ENCODE results near the gene STX8.
"Not testable (repeated sequence)": the region's sequence is repeated elsewhere in the genome, so short reads cannot be mapped to it uniquely, and the experiment has no call there.

Gene STX8

DNA sequence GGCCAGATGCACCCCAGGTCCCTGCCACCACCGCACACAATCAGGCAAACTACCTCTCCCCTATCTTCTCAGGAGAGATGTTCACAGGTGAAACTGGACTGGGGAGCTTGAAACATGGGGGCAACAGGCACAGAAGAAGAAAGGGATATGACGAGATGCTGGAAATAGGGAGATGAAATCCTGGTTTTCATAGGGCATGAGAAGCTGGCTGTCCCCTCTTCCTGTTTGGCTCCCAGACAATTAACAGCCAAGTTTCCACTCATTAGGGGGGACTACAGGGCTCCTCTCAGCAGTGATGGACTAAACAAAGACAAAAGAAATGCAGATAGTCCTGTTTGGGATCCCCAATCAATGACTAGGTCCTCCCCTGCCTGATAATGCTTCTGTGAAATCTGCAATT is 288.3 kb downstream of the STX8 start:
- DNase-seq, result no peak

DNA sequence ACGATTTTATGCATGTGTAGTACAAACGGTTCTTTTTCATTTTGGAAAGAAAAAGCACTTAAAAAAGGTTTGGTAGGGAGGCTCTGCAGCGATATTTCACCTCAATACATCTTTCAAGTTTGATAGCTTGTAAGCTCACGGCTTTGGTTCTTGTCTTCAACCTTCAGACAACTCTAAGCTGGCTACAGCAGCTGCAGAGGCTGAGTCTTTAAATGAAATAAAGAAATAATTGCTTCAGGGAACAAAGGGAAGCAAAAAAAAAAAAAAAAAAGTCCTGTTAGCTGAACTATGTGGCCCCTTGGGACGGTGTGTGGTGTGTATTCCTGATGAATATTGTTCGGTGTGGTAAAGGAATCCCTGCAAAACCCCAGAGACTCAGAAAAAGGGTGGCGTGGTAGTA is 289.2 kb downstream of the STX8 start:
- no peak for DNase-seq

DNA sequence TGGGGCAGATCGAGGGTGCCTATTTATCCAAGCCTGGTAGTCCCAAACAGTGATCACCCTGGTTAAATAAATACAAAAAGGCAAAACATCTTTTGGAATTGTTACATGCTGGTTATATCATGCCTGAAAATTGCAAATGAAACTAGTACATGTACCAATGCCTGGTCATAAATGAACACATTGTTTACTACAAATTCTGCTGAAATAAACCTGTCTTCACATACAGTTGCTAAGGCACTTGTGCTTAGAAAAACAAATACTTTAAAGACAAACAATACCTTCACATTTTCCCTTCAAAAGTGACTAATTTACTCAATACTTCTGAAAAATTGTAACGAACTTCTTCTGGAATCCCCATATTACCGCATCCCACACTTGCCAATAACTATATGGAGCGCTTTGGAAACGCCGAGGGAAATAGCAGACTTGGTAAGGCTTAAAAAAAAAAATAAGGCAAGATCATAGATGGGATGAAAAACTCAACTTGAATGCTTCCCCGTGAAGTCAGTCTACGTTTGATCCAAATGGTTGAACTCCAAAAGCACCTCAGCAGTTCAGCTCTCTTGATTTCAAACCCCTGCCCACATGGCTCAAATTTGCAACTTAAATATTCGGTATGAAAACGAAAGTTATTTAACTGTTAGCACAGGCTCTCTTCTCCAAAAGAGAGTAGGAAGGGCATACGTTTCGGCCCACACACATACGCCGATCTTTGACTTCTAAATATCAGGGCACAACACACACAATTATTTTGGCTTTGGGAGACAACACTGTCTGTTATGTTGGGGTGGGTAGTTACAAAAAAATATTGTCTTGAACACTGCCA is 289.8 kb downstream of the STX8 start:
- no peak for DNase-seq

DNA sequence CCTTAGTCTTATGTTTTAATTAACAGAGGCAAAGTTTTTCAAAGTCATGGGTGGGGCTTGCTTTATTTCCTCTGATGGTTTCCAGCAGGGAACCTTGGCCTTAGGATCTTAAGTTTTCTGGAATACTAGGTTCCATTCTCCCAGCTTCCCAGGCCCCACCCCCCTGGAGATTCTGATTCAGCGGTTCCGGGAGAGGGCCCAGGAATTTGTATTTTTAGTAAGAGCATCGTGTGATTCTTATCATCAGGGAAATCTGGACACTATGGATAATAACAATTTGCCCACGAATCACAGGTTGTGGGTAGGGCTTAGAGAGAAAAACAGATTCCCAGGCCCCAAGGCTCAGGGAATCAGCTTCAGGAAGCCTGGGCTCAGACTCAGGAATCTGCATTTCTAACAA is 290.7 kb downstream of the STX8 start:
- no peak for DNase-seq

DNA sequence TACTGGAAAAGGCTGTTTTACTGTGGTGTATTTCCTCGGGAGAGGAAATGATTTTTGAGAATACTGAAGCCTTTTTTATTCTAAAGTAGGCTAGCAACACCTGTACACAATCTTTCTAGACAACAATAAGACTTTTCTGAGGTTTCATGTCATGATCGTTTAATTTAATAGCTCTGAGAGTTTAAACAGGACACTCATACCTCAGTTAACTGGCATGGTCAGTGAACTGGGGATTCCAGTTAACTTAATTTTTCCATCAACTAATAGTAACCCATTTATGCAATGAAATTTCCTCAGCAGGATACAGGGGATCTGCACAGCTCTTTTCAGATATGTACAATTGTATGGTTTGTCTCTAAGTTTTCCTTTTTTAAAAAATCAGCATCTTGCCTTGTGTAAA is 291.7 kb downstream of the STX8 start:
- no peak for DNase-seq

DNA sequence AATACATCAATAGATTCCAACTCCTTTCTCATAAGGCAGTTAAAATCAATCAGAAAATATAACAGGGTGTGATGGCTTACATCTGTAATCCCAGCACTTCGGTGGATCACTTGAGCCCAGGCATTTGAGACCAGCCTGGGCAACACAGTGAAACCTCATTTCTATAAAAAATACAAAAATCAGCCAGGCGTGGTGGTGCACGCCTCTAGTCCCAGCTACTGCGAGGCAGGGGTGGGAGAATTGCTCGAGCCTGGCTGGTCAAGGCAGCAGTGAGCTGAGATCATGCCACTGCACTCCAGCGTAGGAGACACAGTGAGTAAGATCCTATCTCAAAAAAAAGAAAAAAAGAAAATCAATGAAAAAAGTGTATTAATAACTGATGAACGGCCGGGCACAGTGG is 295.7 kb downstream of the STX8 start:
- DNase-seq, result no peak

DNA sequence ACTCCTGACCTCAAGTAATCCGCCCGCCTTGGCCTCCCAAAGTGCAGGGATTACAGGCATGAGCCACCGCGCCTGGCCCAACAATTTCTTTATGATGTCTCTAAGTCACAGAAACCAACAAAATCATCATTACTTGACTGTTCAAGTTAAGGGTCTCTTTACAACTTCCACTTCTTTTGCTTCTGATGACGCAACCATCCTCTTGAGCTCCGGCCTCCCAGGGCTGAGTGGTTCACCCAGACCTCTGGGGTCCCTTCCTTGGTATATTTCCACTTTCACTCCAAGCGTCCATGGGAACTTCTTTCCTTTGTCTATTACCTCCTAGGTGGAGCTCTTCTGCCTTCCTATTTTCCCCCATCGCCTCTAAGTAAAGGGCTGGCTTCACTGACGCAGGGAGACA is 300.6 kb downstream of the STX8 start:
- no peak for DNase-seq

DNA sequence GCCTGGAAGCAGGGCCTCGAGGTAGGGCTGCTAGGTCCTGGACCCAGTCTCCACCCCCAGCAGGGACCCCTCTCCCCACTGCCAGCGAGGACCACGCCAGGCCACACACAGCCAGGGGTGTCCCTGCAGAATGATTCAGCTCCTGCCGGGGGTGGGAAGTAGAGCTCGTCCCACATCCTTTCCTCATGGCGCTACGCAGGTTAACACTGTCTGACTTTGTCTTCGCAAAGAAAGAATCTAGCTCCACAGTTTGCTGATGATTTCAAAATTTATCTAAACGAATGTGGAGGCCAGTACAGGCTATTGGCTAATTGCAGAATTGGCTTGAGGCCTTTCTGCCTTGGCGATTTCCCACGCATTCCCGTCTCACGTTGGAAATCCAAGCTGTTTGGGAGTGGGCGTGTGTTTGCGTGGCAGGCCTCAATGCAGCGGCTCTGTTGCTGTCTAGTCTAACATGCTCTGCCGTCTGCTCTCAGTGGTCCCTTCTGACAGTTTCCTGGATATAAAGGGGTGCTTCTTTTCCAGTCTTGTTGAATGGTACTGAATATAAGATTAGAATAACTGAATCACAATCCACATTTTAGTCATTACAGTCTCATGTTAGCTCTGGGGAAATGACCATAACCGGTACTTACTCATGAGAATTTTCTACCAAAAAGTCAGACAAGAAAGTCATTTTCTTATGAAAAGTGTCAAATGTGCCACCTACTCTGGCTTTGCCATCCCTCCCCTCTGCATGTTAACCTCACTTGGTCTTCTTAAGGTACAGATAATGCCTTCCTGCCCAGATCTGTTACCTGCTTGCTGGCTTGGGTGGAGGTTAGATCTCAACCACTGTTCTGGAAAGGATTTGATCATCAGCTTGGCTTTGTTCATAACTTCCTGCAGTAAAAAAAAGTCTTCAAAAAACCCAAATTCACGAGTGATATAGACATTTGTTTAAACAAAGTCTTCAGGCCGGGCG is 301.9 kb downstream of the STX8 start:
- no peak for DNase-seq

DNA sequence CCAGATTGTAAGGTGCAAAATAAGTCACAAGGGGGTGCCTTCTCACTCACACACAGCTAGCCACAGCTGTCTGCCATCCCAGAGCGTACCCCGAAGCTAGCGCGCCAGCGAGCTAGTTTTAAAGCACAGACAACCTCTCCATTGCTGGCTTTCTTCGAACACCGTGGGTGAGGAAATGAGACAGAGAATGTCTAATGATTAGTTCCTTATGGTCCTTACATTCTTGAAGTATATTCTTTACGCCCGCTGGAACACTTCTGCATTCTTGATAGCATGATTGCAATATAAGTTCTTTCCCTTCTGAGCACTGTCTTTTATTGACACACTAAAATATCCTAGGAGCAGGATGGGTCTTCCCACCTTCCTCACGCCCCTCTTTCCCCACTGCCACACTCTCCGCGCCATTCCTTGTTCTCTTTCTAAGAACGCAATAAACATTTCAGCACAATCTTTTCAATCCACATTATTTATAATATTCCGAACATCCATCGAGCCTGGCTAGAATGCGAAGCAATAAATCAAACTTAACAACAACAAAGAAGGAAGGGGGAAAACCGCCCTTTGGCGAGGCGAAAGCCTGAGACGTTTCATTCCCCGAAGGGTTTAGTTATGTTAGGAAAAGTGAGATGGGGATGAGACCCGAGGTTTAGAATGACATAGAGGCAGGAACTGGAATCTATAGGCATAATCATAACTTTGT is 303.0 kb downstream of the STX8 start:
- no peak for DNase-seq

DNA sequence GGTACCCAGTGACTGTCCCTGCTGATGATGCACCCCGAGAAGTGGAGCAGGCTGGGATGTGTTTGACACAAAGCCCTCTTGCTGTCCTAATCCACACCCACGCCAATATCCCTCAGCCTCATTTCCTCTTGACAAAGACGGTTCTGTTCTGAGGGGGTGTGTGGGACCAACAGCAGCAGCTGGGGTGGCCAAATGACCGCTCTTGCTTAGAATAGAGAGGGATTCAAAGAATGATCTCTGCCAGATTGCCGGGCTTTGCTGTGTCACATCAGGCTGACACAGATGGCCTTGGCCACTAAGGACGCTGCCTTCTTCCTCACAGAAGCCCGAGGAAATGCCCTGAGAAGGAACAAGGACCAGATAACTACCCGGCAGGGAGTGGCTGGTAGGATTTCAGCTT is 303.6 kb downstream of the STX8 start:
- DNase-seq, result no peak

DNA sequence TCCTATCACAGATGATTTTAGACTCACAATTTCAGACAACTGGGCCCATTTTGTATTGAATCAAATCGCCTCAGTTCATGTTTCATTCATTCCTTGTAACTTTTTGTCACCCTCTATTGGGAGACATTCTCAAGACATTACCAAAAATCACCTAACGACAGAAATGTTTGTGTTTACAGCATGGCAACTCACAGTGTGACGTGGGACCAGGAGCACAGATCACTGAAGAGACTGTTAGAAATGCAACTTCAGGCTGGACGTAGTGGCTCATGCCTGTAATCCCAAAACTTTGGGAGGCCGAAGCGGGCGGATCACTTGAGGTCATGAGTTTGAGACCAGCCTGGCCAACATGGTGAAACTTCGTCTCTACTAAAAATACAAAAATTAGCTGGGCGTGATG is 304.7 kb downstream of the STX8 start:
- no peak for DNase-seq

DNA sequence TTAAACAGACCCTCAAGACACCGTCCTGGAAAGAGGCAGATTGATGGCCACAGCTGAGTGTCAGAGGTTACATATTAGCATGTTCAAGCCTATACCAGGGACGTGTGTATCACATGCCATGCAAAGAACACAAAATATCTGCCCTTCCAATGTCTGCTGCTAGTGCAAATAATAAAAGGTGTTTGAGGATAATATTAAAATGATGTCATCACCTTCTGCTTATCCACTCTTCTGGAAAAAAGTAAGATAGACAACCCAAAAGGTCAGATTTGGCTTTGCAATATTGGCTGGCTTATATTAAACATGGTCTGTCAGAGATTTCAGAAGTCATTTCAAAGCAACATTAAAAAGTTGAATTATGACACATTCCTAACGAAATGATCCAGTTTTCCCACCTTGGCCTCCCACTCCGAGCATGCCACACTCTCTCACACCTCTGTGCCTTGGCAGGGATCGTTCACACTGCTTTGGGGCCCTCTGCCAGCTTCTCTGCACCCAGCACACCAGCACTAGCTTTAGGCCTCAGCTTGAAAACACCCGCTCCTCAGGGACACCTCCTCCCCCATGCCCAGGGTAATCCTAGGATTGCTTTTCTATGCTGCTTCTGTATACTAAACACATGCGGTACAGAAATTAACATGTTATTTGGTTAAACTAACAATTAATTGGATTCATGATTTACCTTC is 306.1 kb downstream of the STX8 start:
- DNase-seq, result no peak

DNA sequence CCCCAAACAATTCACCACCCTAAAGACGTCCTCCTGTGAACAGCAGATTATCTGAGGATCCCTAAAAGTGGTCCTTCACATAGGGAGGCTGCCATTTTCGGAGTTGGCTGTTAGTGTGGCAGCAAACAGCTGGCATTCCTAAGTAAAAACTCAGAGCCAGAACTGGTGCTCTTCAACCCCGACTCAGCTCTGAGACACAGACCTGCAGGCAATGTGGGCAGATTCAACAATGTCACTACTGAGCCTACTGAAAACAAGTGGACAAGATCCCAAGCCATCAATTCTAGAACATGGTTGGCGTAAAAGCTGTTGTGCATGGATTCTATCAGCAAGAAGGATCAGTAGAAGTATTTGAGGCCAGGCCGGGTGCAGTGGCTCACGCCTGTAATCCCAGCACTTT is 307.1 kb downstream of the STX8 start:
- DNase-seq, result no peak

DNA sequence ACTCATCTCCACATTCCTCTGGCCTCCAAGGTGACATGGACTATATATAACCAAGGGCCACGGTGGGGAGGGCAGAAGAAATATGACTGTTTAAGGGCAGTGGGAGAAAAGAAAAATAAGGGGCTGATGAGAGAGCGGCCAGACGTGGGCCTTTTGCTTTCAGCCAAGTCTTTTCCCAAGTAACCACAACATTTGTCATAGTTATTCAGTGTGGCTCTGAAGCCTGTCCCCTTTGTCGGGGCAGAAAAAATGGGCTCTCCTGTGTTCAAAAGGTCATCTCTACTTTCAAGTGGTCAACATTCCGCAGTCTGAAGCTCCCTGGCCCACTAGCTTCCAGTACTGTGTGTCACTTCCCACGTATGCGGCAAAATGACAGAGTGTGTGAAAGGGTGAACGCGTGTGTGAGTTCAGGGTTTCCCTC is 308.9 kb downstream of the STX8 start:
- no peak for DNase-seq

DNA sequence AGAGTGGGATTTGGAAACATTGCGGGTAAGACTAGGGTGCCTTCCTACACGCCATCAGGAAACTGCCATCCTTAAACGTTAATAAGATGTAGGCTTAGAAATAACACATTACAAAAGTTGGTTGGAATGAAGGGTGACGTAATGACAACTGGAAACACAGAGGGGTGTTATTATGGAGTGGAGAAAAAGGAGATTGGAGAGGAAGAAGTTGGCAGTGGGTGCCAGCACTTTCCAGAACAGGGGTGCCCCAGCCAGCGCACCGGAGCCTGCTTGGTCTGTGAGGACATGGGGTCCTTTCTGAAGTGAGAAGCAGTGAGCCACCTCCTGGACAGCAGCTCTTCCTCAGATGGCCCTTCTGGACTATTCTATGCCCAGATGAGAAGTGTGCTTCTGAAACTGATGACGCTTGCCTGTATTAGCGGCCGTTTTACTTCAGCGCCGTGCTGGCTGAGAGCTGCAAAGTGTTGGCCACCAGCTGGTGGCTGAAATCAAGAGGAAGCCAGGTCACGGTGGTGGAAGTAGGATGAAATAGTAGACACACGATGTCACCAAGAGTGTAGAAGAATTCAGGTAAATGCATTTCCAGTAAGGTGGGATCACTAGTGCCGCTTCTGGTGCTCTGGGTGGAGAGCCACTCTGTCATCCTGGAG is 309.5 kb downstream of the STX8 start:
- DNase-seq, result no peak

DNA sequence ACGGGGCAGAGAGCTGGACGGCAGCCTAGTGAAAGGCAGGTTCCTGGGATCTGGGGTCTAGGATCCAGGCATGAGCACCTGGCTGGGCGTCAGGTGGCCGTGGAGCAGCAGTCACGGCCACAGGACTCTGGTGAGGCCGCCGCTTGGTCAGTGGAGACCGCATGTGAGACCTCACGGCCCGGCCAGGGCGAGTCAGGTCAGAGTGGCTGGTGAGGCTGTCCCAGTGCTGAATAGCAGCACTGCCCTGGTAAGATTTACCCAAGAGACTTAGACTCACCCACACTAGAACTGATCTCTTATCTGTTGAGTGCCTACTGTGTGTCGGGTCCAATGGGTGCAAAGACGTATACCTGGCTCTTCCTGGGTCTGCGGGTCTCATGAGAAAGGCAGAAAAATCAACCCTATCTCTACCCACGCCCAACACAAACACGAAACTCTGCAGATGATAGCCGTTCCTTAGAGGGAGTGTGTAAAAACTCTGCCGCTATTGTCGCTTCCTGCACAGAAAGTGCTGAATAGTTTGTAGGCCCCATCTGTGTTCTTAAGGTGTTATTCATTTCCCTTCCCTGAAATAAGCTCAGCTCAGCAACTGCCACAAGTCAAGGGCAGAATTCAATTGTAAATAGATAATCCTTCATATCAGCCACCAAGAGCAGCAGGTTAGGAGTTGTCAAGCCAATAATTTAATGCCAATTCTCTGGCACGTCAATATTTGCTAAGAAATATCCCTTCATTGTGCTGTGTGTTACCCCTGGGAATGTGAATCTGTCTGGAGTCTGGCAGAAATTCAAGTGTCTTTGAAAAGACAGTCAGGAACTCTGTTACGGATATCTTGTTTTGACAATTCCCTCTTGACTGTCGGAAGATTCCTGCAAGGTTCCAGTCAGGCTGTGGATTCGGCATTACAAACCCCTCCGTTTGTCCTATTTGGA is 314.3 kb downstream of the STX8 start:
- no peak for DNase-seq

DNA sequence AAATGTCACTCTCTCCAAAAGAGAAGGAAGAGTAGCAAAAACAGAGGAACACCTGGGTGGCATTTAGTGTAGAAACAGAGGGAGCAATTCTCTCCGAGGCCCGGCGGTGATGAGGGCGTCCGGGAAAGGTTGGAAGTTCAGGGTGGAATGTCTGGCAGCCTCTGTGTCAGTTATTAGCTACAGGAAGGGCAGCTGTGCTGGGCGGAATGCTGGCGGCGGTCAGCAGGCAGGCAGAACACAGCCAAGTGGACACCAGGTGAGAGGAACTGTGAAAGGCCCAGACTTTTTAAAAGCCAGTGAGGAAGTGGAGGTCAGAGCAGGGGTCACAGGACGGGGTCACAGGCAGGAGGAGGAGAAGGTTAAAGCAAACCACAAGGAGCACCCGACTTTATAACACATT is 316.2 kb downstream of the STX8 start:
- no peak for DNase-seq

DNA sequence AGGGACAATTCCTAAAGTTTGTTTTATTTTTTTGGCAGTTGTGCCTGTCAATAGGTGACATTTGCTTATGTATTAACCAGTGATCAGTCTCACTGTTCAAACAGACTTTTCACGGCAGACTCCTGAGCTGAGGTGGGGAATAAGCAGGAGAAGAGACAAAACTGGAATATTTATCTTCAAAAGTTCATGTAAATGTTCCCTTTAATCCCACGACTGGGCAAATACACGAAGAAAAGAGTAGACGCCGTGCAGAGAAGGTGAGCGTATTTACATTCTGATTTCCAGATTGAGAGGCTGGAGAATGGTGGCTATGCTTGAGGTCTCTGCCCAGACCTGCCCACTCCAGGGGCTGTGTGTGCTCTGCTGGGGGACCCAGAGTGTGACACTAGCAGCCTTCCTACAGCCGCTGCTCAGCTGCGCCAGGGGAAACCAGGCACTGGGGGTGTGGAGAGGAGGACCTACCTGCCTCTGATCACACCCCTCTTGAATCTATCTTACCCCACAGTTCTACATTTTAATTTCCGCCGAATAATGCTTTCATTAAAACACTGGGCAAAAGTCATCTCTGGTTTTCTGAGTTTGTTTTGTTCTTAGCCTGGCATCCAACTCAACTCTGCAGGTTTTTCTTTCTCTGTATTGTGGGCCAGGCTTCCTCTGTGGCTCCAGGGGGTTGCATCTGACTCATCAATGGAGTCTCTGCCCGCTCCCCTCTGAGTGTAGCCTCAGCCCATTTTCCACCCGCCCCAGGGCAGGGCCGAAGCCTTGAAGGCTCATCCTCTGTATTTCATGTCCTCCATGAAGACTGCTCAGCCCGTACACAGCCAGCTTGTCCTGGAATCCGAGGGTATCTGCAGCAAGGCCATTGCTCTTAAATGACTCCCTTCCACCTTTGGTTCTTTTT is 317.3 kb downstream of the STX8 start:
- DNase-seq, result no peak

DNA sequence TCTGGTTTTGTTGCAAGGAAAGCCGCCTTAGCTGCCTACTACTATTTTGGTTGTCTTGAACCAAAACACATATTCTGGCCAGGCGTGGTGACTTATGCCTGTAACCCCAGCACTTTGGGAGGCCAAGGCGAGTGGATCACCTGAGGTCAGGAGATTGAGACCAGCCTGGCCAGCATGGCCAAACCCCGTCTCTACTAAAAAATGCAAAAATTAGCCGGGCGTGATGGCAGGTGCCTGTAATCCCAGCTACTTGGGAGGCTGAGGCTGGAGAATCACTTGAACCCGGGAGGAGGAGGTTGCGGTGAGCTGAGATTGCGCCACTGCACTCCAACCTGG is 318.0 kb downstream of the STX8 start:
- not testable (repeated sequence) for DNase-seq
